Measurements from ENCODE around the gene UBE2R2. TPM values are rescaled to one million over a fixed set of nuclear protein-coding genes. Genes with fewer than 3 reads are reported as not detected.
"Not testable (repeated sequence)": the region's sequence is repeated elsewhere in the genome, so short reads cannot be mapped to it uniquely, and the experiment has no call there.

UBE2R2 gene
- total RNA-seq (2014; rRNA removed; shearing (Covaris generic)) = 13.5 and 14.1 TPM in 2 replicates

- peak; percentile 93 for DNase-seq (ENCODE audit: low spot score)
Measured at GRCh38 chr9:33816327-33817252, at the start of gene UBE2R2. TSS of gene UBE2R2 (plus strand) at chr9:33817160. CDS start at chr9:33817758, 598 bp downstream.

GRCh38 chr9:33770156-33770880, 46.6 kb upstream of the UBE2R2 start:
- peak; percentile 43 for DNase-seq (ENCODE audit: low spot score)

- DNase-seq (ENCODE audit: low spot score) = not testable (repeated sequence)
Measured at GRCh38 chr9:33773135-33773534, 43.8 kb upstream of the UBE2R2 start.

GRCh38 chr9:33774074-33774659, 42.8 kb upstream of the UBE2R2 start:
- DNase-seq (ENCODE audit: low spot score) = peak; percentile 83

- DNase-seq (ENCODE audit: low spot score) = no peak
Measured at GRCh38 chr9:33776578-33776977, 40.4 kb upstream of the UBE2R2 start.

- DNase-seq (ENCODE audit: low spot score) = peak; percentile 84
Measured at GRCh38 chr9:33778700-33779351, 38.1 kb upstream of the UBE2R2 start.

GRCh38 chr9:33780276-33780675, 36.7 kb upstream of the UBE2R2 start:
- no peak for DNase-seq (ENCODE audit: low spot score)

- DNase-seq (ENCODE audit: low spot score) = no peak
Measured at GRCh38 chr9:33781736-33782135, 35.2 kb upstream of the UBE2R2 start.

- no peak for DNase-seq (ENCODE audit: low spot score)
Measured at GRCh38 chr9:33782395-33783152, 34.4 kb upstream of the UBE2R2 start.

- no peak for DNase-seq (ENCODE audit: low spot score)
Measured at GRCh38 chr9:33785914-33786313, 31.0 kb upstream of the UBE2R2 start.

- DNase-seq (ENCODE audit: low spot score) = no peak
Measured at GRCh38 chr9:33786681-33787080, 30.3 kb upstream of the UBE2R2 start.

- no peak for DNase-seq (ENCODE audit: low spot score)
Measured at GRCh38 chr9:33787839-33788238, 29.1 kb upstream of the UBE2R2 start.

GRCh38 chr9:33789429-33789828, 27.5 kb upstream of the UBE2R2 start:
- DNase-seq (ENCODE audit: low spot score) = not testable (repeated sequence)

GRCh38 chr9:33791117-33791516, 25.8 kb upstream of the UBE2R2 start:
- no peak for DNase-seq (ENCODE audit: low spot score)

- not testable (repeated sequence) for DNase-seq (ENCODE audit: low spot score)
Measured at GRCh38 chr9:33793496-33793895, 23.5 kb upstream of the UBE2R2 start.

- DNase-seq (ENCODE audit: low spot score) = no peak
Measured at GRCh38 chr9:33794560-33794959, 22.4 kb upstream of the UBE2R2 start.

- no peak for DNase-seq (ENCODE audit: low spot score)
Measured at GRCh38 chr9:33795281-33795680, 21.7 kb upstream of the UBE2R2 start, which contains the start of gene PRSS3. TSS of gene PRSS3 (plus strand) at chr9:33795561. CDS start at chr9:33795574, 13 bp downstream.

GRCh38 chr9:33795819-33796218, 21.1 kb upstream of the UBE2R2 start:
- DNase-seq (ENCODE audit: low spot score) = no peak

- not testable (repeated sequence) for DNase-seq (ENCODE audit: low spot score)
Measured at GRCh38 chr9:33796679-33797078, 20.3 kb upstream of the UBE2R2 start.

GRCh38 chr9:33797837-33798236, 19.1 kb upstream of the UBE2R2 start:
- no peak for DNase-seq (ENCODE audit: low spot score)

- DNase-seq (ENCODE audit: low spot score) = no peak
Measured at GRCh38 chr9:33798545-33798944, 18.4 kb upstream of the UBE2R2 start.

All from HT-29 (cell line).